ENCODE measurements around the gene C1orf105. TPM values are rescaled to one million over a fixed set of nuclear protein-coding genes. Genes with fewer than 3 reads are reported as not detected.

Gene C1orf105
- total and polyA plus RNA-seq, 2 experiments from 2014 or later = 3.2 to 21.5 TPM

DNA sequence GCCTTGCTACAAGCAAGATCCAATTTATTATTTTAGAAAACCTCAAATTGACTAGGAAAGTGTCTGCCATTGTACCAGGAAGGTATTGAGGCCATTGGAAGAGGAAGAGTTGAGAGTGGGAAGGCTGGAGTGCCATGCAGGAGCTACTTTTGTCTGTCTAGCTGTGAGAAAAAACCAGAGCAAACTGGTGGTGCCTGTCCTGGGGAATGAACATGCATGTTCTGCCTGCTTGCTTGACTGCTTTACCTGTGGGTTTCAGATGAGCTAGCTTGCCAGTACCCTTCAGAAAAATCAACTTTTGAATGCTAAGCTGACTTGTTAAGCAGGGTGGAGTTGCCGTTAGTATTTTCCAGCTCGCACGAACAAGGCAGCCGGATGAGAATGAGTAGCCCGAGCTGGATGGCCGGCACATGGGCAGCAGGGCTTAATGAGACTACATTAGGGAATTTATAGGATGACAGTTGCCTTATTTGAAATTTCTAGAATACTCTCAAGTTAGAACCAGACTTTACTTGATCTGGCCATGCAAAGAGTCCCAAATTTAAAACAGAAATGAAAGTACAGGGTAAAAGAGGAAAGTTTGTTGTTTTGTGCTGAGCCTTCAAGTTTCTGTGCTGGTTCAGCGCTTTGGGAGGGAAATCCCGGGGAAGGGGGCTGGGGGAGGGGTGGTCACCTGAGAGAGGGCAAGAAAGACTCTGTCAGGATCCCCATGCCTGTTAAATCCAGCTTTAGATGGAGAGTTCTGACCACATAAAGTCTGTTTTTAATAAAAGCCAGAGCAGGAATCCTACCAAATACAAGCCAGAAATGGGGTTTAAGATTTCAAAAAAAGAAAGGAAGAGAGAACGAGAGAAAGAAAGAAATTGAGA lies 29.6 kb upstream of the C1orf105 start:
- H3K9me3 ChIP-seq (ENCODE audit: low read depth) = no peaks in the 10 kb centered on the region
- H3K27ac ChIP-seq = no peak overlapping the region
- DNase-seq (ENCODE audit: low read depth in 1 of 2, low spot score in 1 of 2) = no peak
- TF ChIP-seq, protein P1, sequence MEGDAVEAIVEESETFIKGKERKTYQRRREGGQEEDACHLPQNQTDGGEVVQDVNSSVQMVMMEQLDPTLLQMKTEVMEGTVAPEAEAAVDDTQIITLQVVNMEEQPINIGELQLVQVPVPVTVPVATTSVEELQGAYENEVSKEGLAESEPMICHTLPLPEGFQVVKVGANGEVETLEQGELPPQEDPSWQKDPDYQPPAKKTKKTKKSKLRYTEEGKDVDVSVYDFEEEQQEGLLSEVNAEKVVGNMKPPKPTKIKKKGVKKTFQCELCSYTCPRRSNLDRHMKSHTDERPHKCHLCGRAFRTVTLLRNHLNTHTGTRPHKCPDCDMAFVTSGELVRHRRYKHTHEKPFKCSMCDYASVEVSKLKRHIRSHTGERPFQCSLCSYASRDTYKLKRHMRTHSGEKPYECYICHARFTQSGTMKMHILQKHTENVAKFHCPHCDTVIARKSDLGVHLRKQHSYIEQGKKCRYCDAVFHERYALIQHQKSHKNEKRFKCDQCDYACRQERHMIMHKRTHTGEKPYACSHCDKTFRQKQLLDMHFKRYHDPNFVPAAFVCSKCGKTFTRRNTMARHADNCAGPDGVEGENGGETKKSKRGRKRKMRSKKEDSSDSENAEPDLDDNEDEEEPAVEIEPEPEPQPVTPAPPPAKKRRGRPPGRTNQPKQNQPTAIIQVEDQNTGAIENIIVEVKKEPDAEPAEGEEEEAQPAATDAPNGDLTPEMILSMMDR (IDR thresholded peaks at IDR 0.05; ENCODE audit: low read depth, low read length) = no peak
- no peaks in the 10 kb centered on the region for H3K27me3 ChIP-seq
- no peaks in the 10 kb centered on the region for H3K4me1 ChIP-seq (ENCODE audit: low read depth)
- H3K36me3 ChIP-seq = no peaks in the 10 kb centered on the region
- H3K4me3 ChIP-seq = no peak overlapping the region

DNA sequence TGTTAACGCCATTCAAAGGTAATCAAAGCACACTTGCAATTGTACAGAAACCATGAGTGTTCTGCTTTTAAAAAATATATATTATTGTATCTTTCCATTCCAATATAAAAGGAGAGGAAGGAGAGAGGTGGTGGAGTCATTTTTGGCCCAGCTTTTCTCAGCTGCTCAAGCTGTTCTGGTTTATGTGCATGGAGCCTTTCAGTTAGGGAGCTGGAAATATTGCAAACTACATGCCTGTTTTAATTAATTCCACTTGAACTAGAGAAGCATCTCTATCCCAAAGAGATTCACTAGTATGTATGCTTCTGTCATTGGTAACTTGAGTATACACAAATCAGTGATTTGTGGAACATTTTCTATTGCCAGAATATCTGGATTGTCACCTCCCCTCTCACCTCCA lies 28.5 kb upstream of the C1orf105 start:
- DNase-seq (ENCODE audit: low read depth in 1 of 2, low spot score in 1 of 2) = no peak
- H3K4me1 ChIP-seq (ENCODE audit: low read depth) = no peaks in the 10 kb centered on the region
- TF ChIP-seq, protein P1 (IDR thresholded peaks at IDR 0.05; ENCODE audit: low read depth, low read length) = no peak
- no peak overlapping the region for H3K27ac ChIP-seq
- no peaks in the 10 kb centered on the region for H3K36me3 ChIP-seq
- H3K9me3 ChIP-seq (ENCODE audit: low read depth) = no peaks in the 10 kb centered on the region
- H3K4me3 ChIP-seq = no peak overlapping the region
- H3K27me3 ChIP-seq = no peaks in the 10 kb centered on the region

DNA sequence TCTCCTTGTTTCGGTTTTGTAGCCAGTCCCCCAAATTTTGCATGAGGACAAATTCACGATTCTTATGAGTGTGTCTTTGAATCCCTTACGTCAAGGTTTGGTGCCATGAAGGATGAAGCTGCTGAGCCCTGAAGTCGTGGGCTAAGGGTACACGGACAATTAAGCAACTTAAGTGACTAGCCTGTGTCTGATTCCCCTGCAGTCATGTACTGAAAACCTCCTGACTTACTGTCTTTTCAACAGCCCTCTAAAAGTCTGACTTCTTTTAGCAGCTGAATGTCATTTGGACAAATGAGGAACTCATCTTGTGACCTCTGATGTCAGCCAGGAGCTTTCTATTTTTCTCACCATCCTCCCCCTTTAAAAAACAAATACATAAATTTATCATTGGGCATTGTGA lies 27.1 kb upstream of the C1orf105 start:
- no peaks in the 10 kb centered on the region for H3K36me3 ChIP-seq
- H3K9me3 ChIP-seq (ENCODE audit: low read depth) = no peaks in the 10 kb centered on the region
- H3K4me1 ChIP-seq (ENCODE audit: low read depth) = no peaks in the 10 kb centered on the region
- DNase-seq (ENCODE audit: low read depth in 1 of 2, low spot score in 1 of 2) = no peak
- no peak overlapping the region for H3K27ac ChIP-seq
- H3K4me3 ChIP-seq = no peak overlapping the region
- no peaks in the 10 kb centered on the region for H3K27me3 ChIP-seq
- TF ChIP-seq, protein P1 (IDR thresholded peaks at IDR 0.05; ENCODE audit: low read depth, low read length) = no peak

DNA sequence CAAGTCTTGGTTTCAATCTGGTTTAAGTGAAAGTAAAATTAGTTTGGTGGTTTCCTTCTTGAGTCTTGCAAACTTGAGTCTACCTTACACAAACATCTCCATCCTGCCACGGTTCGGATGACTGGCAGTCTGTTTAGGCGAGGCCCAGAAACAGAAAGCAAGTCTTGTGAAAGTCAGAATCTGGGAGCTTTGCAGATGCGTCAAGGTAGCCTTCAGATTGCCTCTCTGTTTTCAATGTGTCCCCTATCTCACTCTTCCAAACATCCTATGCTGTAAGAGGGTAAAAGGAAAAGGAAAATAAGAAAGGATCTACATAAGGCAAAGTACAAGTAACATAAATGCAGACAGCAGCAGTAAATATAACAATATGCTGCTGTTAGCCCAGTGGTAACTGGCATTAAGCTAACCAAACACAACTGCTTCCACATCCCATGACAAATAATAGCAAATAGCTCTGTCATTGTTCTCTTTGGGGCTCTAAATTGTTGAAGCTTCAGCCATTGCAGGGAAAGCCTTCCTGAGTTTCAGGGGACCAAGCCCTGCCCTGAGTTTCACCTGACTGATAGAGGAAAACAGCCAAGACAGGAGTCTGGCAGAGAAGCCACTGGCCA lies 26.2 kb upstream of the C1orf105 start:
- H3K9me3 ChIP-seq (ENCODE audit: low read depth) = no peaks in the 10 kb centered on the region
- no peaks in the 10 kb centered on the region for H3K27me3 ChIP-seq
- H3K27ac ChIP-seq = peak overlapping the region; percentile 26
- TF ChIP-seq, protein P1 (IDR thresholded peaks at IDR 0.05; ENCODE audit: low read depth, low read length) = no peak
- DNase-seq (ENCODE audit: low read depth in 1 of 2, low spot score in 1 of 2) = no peak
- no peaks in the 10 kb centered on the region for H3K4me1 ChIP-seq (ENCODE audit: low read depth)
- H3K4me3 ChIP-seq = no peak overlapping the region
- H3K36me3 ChIP-seq = no peaks in the 10 kb centered on the region

DNA sequence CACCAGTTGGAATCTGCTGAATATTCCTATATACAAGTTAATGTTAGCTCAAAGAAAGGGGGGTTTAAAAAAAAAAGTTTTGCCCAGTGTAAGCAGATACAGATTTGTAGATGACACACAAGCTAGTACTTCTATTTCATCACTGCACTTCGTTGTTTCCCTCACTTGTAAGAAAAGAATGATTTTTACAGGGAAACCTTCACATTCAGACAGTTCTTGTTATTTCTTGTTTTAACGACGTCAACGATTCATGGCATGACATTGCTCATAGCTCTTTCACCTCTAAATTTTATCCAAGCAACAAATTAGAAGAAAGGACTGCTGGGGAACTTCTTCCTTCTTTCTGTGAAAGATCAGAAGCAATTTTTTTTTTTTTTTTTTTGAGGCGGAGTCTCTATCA lies 25.7 kb upstream of the C1orf105 start:
- H3K36me3 ChIP-seq = no peaks in the 10 kb centered on the region
- H3K9me3 ChIP-seq (ENCODE audit: low read depth) = no peaks in the 10 kb centered on the region
- TF ChIP-seq, protein P1 (IDR thresholded peaks at IDR 0.05; ENCODE audit: low read depth, low read length) = no peak
- no peak for DNase-seq (ENCODE audit: low read depth in 1 of 2, low spot score in 1 of 2)
- H3K4me1 ChIP-seq (ENCODE audit: low read depth) = peaks cover 2% of the 10 kb centered on the region
- no peak overlapping the region for H3K4me3 ChIP-seq
- H3K27me3 ChIP-seq = no peaks in the 10 kb centered on the region
- H3K27ac ChIP-seq = peak overlapping the region; percentile 26

All from cardiac muscle cell (in vitro differentiated cells and primary cell).